ENCODE results near the gene WWOX. TPM values are rescaled to one million over a fixed set of nuclear protein-coding genes. Genes with fewer than 3 reads are reported as not detected.

Gene WWOX
- total and polyA plus RNA-seq, 2 donors (not counting 3 experiments of a cell fraction or from before 2014, with no cell fraction given), result 6.2 to 12.5 TPM

GRCh38 chr16:78813661-78814311, 714.3 kb downstream of the WWOX start:
- H3K9me1 ChIP-seq (replicated peaks; ENCODE audit: control insufficient read depth, extremely low read depth, insufficient read depth, low read length), result no peaks in the 10 kb centered on the region
- intact Hi-C loops (cut with micrococcal nuclease), result no loop called here
- TF ChIP-seq, protein P1, sequence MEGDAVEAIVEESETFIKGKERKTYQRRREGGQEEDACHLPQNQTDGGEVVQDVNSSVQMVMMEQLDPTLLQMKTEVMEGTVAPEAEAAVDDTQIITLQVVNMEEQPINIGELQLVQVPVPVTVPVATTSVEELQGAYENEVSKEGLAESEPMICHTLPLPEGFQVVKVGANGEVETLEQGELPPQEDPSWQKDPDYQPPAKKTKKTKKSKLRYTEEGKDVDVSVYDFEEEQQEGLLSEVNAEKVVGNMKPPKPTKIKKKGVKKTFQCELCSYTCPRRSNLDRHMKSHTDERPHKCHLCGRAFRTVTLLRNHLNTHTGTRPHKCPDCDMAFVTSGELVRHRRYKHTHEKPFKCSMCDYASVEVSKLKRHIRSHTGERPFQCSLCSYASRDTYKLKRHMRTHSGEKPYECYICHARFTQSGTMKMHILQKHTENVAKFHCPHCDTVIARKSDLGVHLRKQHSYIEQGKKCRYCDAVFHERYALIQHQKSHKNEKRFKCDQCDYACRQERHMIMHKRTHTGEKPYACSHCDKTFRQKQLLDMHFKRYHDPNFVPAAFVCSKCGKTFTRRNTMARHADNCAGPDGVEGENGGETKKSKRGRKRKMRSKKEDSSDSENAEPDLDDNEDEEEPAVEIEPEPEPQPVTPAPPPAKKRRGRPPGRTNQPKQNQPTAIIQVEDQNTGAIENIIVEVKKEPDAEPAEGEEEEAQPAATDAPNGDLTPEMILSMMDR (IDR thresholded peaks at IDR 0.05; ENCODE audit: extremely low read depth in 1 of 2, insufficient read depth in 1 of 2, low read depth in 1 of 2, low read length in 2 of 2), result no peak
- no peak for TF ChIP-seq MAX (IDR thresholded peaks at IDR 0.05; ENCODE audit: insufficient read depth, insufficient read length)
- no peak for TF ChIP-seq POLR2A (IDR thresholded peaks at IDR 0.05; ENCODE audit: low read depth, low read length)
- no peak for TF ChIP-seq FOS (IDR thresholded peaks at IDR 0.05; ENCODE audit: borderline replicate concordance, insufficient read depth, low read length)
- no peak for TF ChIP-seq MYC (IDR thresholded peaks at IDR 0.05; ENCODE audit: low read depth, low read length)
- no peak for TF ChIP-seq JUN (IDR thresholded peaks at IDR 0.05; ENCODE audit: borderline replicate concordance, insufficient read depth, insufficient read length, low read depth)
- TF ChIP-seq GATA2 (IDR thresholded peaks at IDR 0.05; ENCODE audit: insufficient read depth, insufficient read length, low read depth, low read length), result no peak
- TF ChIP-seq POLR2AphosphoS5 (IDR thresholded peaks at IDR 0.05; ENCODE audit: insufficient read depth, low read depth, low read length), result no peak
- no peak for TF ChIP-seq EZH2 (IDR thresholded peaks at IDR 0.05; ENCODE audit: borderline replicate concordance, low read depth, low read length, severe bottlenecking)
- no peaks in the 10 kb centered on the region for H3K9me3 ChIP-seq (replicated peaks; ENCODE audit: control insufficient read depth, insufficient read depth, low read length)
- no peak overlapping the region for H3K4me2 ChIP-seq (ENCODE audit: insufficient read depth, low read length)
- POLR2A ChIA-PET, result no interaction called here
- BruUV-seq (replicated peaks), result no TSS peak
- H4K20me1 ChIP-seq (replicated peaks; ENCODE audit: control insufficient read depth, extremely low read depth, insufficient read depth, low read length), result no peaks in the 10 kb centered on the region
- no peak overlapping the region for H2AFZ ChIP-seq (ENCODE audit: low read depth, low read length)
- no peak overlapping the region for H3K4me3 ChIP-seq (replicated peaks in 1 of 3; ENCODE audit: insufficient read depth in 1 of 3, low read depth in 1 of 3, low read length in 3 of 3)
- dilution Hi-C loops (cut with MboI; ENCODE audit: extremely low pct_ligation_motif_present, low sequenced_read_pairs), result no loop called here
- FAIRE-seq (no peak), DNase-seq (ENCODE audit: low read depth, low spot score) (no peak)
- H3K27ac ChIP-seq (ENCODE audit: insufficient read depth, low read depth, low read length), result no peak overlapping the region
- H3K9ac ChIP-seq (replicated peaks; ENCODE audit: extremely low read depth, insufficient read depth, low read length), result no peak overlapping the region
- CTCF ChIA-PET, result no interaction called here
- no peaks in the 10 kb centered on the region for H3K36me3 ChIP-seq (ENCODE audit: control insufficient read depth in 2 of 2, extremely low read depth in 1 of 2, insufficient read depth in 2 of 2, low read length in 2 of 2)
- H3K4me1 ChIP-seq (ENCODE audit: control insufficient read depth, extremely low read depth, insufficient read depth, low read length), result no peaks in the 10 kb centered on the region
- no peaks in the 10 kb centered on the region for H3K27me3 ChIP-seq (ENCODE audit: control insufficient read depth in 2 of 2, insufficient read depth in 2 of 2, low read length in 2 of 2)
- no peaks in the 10 kb centered on the region for H3K79me2 ChIP-seq (ENCODE audit: control insufficient read depth, insufficient read depth, low read length)
